ENCODE measurements around the gene NDFIP1.

NDFIP1 gene

GRCh38 chr5:142095035-142095434 is 13.5 kb upstream of the NDFIP1 start:
- DNase-seq: no peak

GRCh38 chr5:142095651-142096330 is 12.8 kb upstream of the NDFIP1 start:
- DNase-seq: no peak

GRCh38 chr5:142096382-142096781 is 12.2 kb upstream of the NDFIP1 start:
- no peak for DNase-seq

GRCh38 chr5:142097681-142098080 is 10.9 kb upstream of the NDFIP1 start:
- no peak for DNase-seq

GRCh38 chr5:142098275-142098674 is 10.3 kb upstream of the NDFIP1 start:
- no peak for DNase-seq

GRCh38 chr5:142098931-142099330 is 9.6 kb upstream of the NDFIP1 start:
- no peak for DNase-seq

- DNase-seq: no peak
These were observed 8.3 kb upstream of the NDFIP1 start for GRCh38 chr5:142100307-142100706.

- DNase-seq: no peak
These were observed 5.4 kb upstream of the NDFIP1 start for GRCh38 chr5:142102980-142103740.

GRCh38 chr5:142104491-142104890 is 4.1 kb upstream of the NDFIP1 start:
- no peak for DNase-seq

- DNase-seq: no peak
These were observed 2.5 kb upstream of the NDFIP1 start for GRCh38 chr5:142106061-142106460.

- DNase-seq: no peak
These were observed 1.4 kb upstream of the NDFIP1 start for GRCh38 chr5:142107036-142107735.

GRCh38 chr5:142107736-142108431 is 695 bp upstream of the NDFIP1 start:
- no peak for DNase-seq

- no peak for DNase-seq
These were observed 909 bp downstream of the NDFIP1 start for GRCh38 chr5:142109331-142110045.

GRCh38 chr5:142110046-142110531 is 1.5 kb downstream of the NDFIP1 start:
- DNase-seq: no peak

GRCh38 chr5:142110988-142111687 is 2.6 kb downstream of the NDFIP1 start:
- DNase-seq: no peak

GRCh38 chr5:142114687-142115086 is 6.1 kb downstream of the NDFIP1 start:
- no peak for DNase-seq

- no peak for DNase-seq
These were observed 7.5 kb downstream of the NDFIP1 start for GRCh38 chr5:142115937-142116614.

GRCh38 chr5:142117579-142118151 is 9.1 kb downstream of the NDFIP1 start:
- no peak for DNase-seq

- no peak for DNase-seq
These were observed 9.6 kb downstream of the NDFIP1 start for GRCh38 chr5:142118155-142118686.

- DNase-seq: no peak
These were observed 10.6 kb downstream of the NDFIP1 start for GRCh38 chr5:142119051-142119625.
